ENCODE measurements around the gene AGPAT3. TPM values are rescaled to one million over a fixed set of nuclear protein-coding genes. Genes with fewer than 3 reads are reported as not detected.

Gene AGPAT3
- total and polyA plus RNA-seq, 2 donors (not counting 3 experiments of a cell fraction or from before 2014, with no cell fraction given): 39.9 to 76.7 TPM

DNA sequence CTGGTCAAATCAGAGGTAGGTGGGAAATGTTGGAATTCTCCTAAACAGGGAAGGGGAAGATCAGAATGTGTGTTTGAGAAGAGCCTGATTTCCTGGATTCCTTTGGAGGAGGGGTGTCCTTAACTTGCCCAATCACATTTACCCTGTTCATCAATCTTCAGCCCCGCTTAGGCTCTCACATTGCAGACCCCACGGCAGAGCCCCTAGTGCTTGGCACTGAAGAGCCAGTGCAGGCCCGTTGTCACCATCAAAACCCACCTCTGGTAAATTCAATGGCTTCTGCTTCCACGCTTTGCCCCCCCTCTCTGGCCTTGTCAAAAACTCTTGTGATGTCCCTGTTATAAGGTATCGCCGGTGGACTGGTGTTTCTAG lies 2.3 kb downstream of the AGPAT3 start:
- Histone ChIP-seq H2AFZ (ENCODE audit: low read depth, low read length) (no peak overlapping the region), H3K79me2 (ENCODE audit: control insufficient read depth, insufficient read depth, low read length) (peaks cover 62% of the 10 kb centered on the region), H3K9me1 (replicated peaks; ENCODE audit: control insufficient read depth, extremely low read depth, insufficient read depth, low read length) (no peaks in the 10 kb centered on the region), H3K4me3 (replicated peaks in 1 of 3; ENCODE audit: insufficient read depth in 1 of 3, low read depth in 1 of 3, low read length in 3 of 3) (no peak overlapping the region), H3K9ac (replicated peaks; ENCODE audit: extremely low read depth, insufficient read depth, low read length) (no peak overlapping the region), H3K27me3 (ENCODE audit: control insufficient read depth in 2 of 2, insufficient read depth in 2 of 2, low read length in 2 of 2) (no peaks in the 10 kb centered on the region), H3K27ac (ENCODE audit: insufficient read depth, low read depth, low read length) (no peak overlapping the region), H3K36me3 (ENCODE audit: control insufficient read depth in 2 of 2, extremely low read depth in 1 of 2, insufficient read depth in 2 of 2, low read length in 2 of 2) (peaks cover 0 to 2% of the 10 kb centered on the region in 2 experiments), H4K20me1 (replicated peaks; ENCODE audit: control insufficient read depth, extremely low read depth, insufficient read depth, low read length) (no peaks in the 10 kb centered on the region), H3K9me3 (replicated peaks; ENCODE audit: control insufficient read depth, insufficient read depth, low read length) (no peaks in the 10 kb centered on the region), H3K4me2 (ENCODE audit: insufficient read depth, low read length) (no peak overlapping the region), H3K4me1 (ENCODE audit: control insufficient read depth, extremely low read depth, insufficient read depth, low read length) (peaks cover 15% of the 10 kb centered on the region)
- CTCF ChIA-PET: interaction anchor here (1.3 kb wide), 1 partner anchor 13 kb away, joined by 3 read pairs; no protein-coding TSS in a partner anchor
- FAIRE-seq: no peak
- TSS peak; percentile 10 for BruUV-seq (replicated peaks)
- dilution Hi-C loops (cut with MboI; ENCODE audit: extremely low pct_ligation_motif_present, low sequenced_read_pairs): no loop called here
- POLR2A ChIA-PET: no interaction called here
- TF ChIP-seq FOS (IDR thresholded peaks at IDR 0.05; ENCODE audit: borderline replicate concordance, insufficient read depth, low read length) (no peak), POLR2AphosphoS5 (IDR thresholded peaks at IDR 0.05; ENCODE audit: insufficient read depth, low read depth, low read length) (no peak), GATA2 (IDR thresholded peaks at IDR 0.05; ENCODE audit: insufficient read depth, insufficient read length, low read depth, low read length) (no peak), MYC (IDR thresholded peaks at IDR 0.05; ENCODE audit: low read depth, low read length) (no peak), JUN (IDR thresholded peaks at IDR 0.05; ENCODE audit: borderline replicate concordance, insufficient read depth, insufficient read length, low read depth) (no peak), POLR2A (IDR thresholded peaks at IDR 0.05; ENCODE audit: low read depth, low read length) (no peak), EZH2 (IDR thresholded peaks at IDR 0.05; ENCODE audit: borderline replicate concordance, low read depth, low read length, severe bottlenecking) (no peak)
- TF ChIP-seq, protein P1, sequence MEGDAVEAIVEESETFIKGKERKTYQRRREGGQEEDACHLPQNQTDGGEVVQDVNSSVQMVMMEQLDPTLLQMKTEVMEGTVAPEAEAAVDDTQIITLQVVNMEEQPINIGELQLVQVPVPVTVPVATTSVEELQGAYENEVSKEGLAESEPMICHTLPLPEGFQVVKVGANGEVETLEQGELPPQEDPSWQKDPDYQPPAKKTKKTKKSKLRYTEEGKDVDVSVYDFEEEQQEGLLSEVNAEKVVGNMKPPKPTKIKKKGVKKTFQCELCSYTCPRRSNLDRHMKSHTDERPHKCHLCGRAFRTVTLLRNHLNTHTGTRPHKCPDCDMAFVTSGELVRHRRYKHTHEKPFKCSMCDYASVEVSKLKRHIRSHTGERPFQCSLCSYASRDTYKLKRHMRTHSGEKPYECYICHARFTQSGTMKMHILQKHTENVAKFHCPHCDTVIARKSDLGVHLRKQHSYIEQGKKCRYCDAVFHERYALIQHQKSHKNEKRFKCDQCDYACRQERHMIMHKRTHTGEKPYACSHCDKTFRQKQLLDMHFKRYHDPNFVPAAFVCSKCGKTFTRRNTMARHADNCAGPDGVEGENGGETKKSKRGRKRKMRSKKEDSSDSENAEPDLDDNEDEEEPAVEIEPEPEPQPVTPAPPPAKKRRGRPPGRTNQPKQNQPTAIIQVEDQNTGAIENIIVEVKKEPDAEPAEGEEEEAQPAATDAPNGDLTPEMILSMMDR (IDR thresholded peaks at IDR 0.05; ENCODE audit: extremely low read depth in 1 of 2, insufficient read depth in 1 of 2, low read depth in 1 of 2, low read length in 2 of 2): no peak
- TF ChIP-seq, protein P2, sequence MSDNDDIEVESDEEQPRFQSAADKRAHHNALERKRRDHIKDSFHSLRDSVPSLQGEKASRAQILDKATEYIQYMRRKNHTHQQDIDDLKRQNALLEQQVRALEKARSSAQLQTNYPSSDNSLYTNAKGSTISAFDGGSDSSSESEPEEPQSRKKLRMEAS (IDR thresholded peaks at IDR 0.05; ENCODE audit: insufficient read depth, insufficient read length): no peak
- intact Hi-C loops (cut with micrococcal nuclease): loop anchor here (2.0 to 5.0 kb wide), 2 partner anchors 40 to 71 kb away; no protein-coding TSS in a partner anchor
- DNase-seq (ENCODE audit: low read depth, low spot score): no peak
